GM18870 (cell line): ENCODE measurements around the gene TET2.
A peak's percentile ranks its signal among the peaks of the same experiment; 100 is the strongest.

Source experiments
- ATAC-seq: cut with Tn5 transposase; IDR thresholded peaks from one replicate; pipeline ENCODE4 v1.9.1; 2021; ENCODE audit warnings: moderate library complexity; ENCODE audit not compliant: unreplicated experiment

The TET2 gene

GRCh38 chr4:105230287-105230686 is 83.6 kb downstream of the TET2 start:
- ATAC-seq = no peak

GRCh38 chr4:105232374-105232773 is 85.7 kb downstream of the TET2 start:
- no peak for ATAC-seq

GRCh38 chr4:105234582-105234981 is 87.9 kb downstream of the TET2 start:
- no peak for ATAC-seq

GRCh38 chr4:105236202-105236915 is 89.7 kb downstream of the TET2 start:
- peak; percentile 84 for ATAC-seq

- ATAC-seq = peak; percentile 35
Observed at GRCh38 chr4:105236916-105237311, 90.2 kb downstream of the TET2 start.

- no peak for ATAC-seq
Observed at GRCh38 chr4:105240037-105240436, 93.4 kb downstream of the TET2 start.

GRCh38 chr4:105241451-105241850 is 94.8 kb downstream of the TET2 start:
- ATAC-seq = no peak

- ATAC-seq = no peak
Observed at GRCh38 chr4:105243446-105243845, 96.8 kb downstream of the TET2 start.

- no peak for ATAC-seq
Observed at GRCh38 chr4:105246712-105247111, 100.0 kb downstream of the TET2 start.

- no peak for ATAC-seq
Observed at GRCh38 chr4:105248613-105249012, 101.9 kb downstream of the TET2 start.

GRCh38 chr4:105257817-105258495 is 111.3 kb downstream of the TET2 start:
- no peak for ATAC-seq

- ATAC-seq = no peak
Observed at GRCh38 chr4:105265689-105266088, 119.0 kb downstream of the TET2 start.

- no peak for ATAC-seq
Observed at GRCh38 chr4:105267280-105267679, 120.6 kb downstream of the TET2 start.

GRCh38 chr4:105272002-105272401 is 125.3 kb downstream of the TET2 start:
- ATAC-seq = no peak

- no peak for ATAC-seq
Observed at GRCh38 chr4:105273230-105273629, 126.6 kb downstream of the TET2 start.

- no peak for ATAC-seq
Observed at GRCh38 chr4:105274090-105274489, 127.4 kb downstream of the TET2 start.

- ATAC-seq = no peak
Observed at GRCh38 chr4:105274504-105274903, 127.8 kb downstream of the TET2 start.

GRCh38 chr4:105276361-105277104 is 129.9 kb downstream of the TET2 start:
- ATAC-seq = no peak

GRCh38 chr4:105277702-105278101 is 131.0 kb downstream of the TET2 start:
- no peak for ATAC-seq

- no peak for ATAC-seq
Observed at GRCh38 chr4:105279314-105279713, 132.6 kb downstream of the TET2 start.

GRCh38 chr4:105280338-105281123 is 133.9 kb downstream of the TET2 start:
- no peak for ATAC-seq
